ENCODE measurements around the gene MARK3. TPM values are rescaled to one million over a fixed set of nuclear protein-coding genes. Genes with fewer than 3 reads are reported as not detected.

The MARK3 gene
- total RNA-seq, 1 donor = 79.5 TPM

GRCh38 chr14:103445806-103446205, 60.6 kb downstream of the MARK3 start:
- no peak overlapping the region for H3K4me3 ChIP-seq (ENCODE audit: low read depth, low read length)
- TF ChIP-seq CTCF (IDR thresholded peaks at IDR 0.05; ENCODE audit: insufficient read depth, low read length) = no peak
- no peak for DNase-seq (ENCODE audit: low read depth)

GRCh38 chr14:103448097-103448496, 62.9 kb downstream of the MARK3 start:
- H3K4me3 ChIP-seq (ENCODE audit: low read depth, low read length) = no peak overlapping the region
- no peak for DNase-seq (ENCODE audit: low read depth)
- TF ChIP-seq CTCF (IDR thresholded peaks at IDR 0.05; ENCODE audit: insufficient read depth, low read length) = no peak

GRCh38 chr14:103449634-103450161, 64.5 kb downstream of the MARK3 start:
- no peak for DNase-seq (ENCODE audit: low read depth)
- no peak for TF ChIP-seq CTCF (IDR thresholded peaks at IDR 0.05; ENCODE audit: insufficient read depth, low read length)

GRCh38 chr14:103450416-103450815, 65.2 kb downstream of the MARK3 start:
- no peak for TF ChIP-seq CTCF (IDR thresholded peaks at IDR 0.05; ENCODE audit: insufficient read depth, low read length)
- peak; percentile 39 for DNase-seq (ENCODE audit: low read depth)
- H3K4me3 ChIP-seq (ENCODE audit: low read depth, low read length) = no peak overlapping the region

More at GRCh38 chr14:103449634-103450161, 64.5 kb downstream of the MARK3 start:
- no peak overlapping the region for H3K4me3 ChIP-seq (ENCODE audit: low read depth, low read length)

- DNase-seq (ENCODE audit: low read depth) = no peak
- no peak overlapping the region for H3K4me3 ChIP-seq (ENCODE audit: low read depth, low read length)
- no peak for TF ChIP-seq CTCF (IDR thresholded peaks at IDR 0.05; ENCODE audit: insufficient read depth, low read length)
These were observed 66.2 kb downstream of the MARK3 start for GRCh38 chr14:103451401-103451800.

- no peak for TF ChIP-seq CTCF (IDR thresholded peaks at IDR 0.05; ENCODE audit: insufficient read depth, low read length)
- no peak overlapping the region for H3K4me3 ChIP-seq (ENCODE audit: low read depth, low read length)
- no peak for DNase-seq (ENCODE audit: low read depth)
These were observed 68.6 kb downstream of the MARK3 start for GRCh38 chr14:103453791-103454190.
